ENCODE results near the gene CCDC185. TPM values are rescaled to one million over a fixed set of nuclear protein-coding genes. Genes with fewer than 3 reads are reported as not detected.
"Not testable (repeated sequence)": the region's sequence is repeated elsewhere in the genome, so short reads cannot be mapped to it uniquely, and the experiment has no call there.

Gene CCDC185
- total and polyA plus RNA-seq, 2 experiments from 2014 or later, result 0.56 TPM; not detected in 1

DNA sequence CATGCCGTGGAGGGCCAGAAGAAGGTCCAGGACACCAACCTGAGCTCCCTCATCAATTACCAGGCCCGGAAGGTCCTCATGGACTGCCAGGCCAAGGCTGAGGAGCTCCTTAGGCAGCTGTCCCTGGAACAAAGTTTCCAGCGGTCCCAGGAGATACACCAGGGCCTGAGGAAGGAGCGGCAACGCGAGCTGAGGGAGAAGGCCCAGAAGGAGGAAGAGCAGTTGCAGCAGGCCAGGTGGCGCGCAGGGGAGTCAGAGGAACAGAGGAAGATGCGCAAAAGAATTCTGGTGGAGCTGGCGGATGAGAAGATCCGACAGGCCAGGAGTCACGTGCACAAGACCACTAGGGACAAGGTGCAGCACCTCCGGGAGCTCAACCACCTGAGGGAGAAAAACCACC, 1.5 kb downstream of the CCDC185 start (continued):
- TF ChIP-seq ZNF114 (CRISPR knock-in tag; IDR thresholded peaks at IDR 0.05) (no peak), ETS1 (IDR thresholded peaks at IDR 0.05) (no peak)

GRCh38 chr1:223399393-223399792, 6.2 kb downstream of the CCDC185 start:
- not testable (repeated sequence) for H3K79me2 ChIP-seq (replicated peaks; ENCODE audit: insufficient read depth); H3K27ac Mint-ChIP-seq; H3K27me3 ChIP-seq (ENCODE audit: insufficient read depth); H3K36me3 ChIP-seq (ENCODE audit: insufficient read depth); H4K20me1 ChIP-seq (replicated peaks; ENCODE audit: insufficient read depth); H3K4me2 ChIP-seq; ATAC-seq; H3F3A ChIP-seq (replicated peaks; ENCODE audit: low read depth); H3K9me2 ChIP-seq (ENCODE audit: insufficient read depth); H2AFZ ChIP-seq; H3K4me1 Mint-ChIP-seq; H3K4me3 ChIP-seq; DNase-seq (ENCODE audit: low spot score); H3K4me1 ChIP-seq (ENCODE audit: insufficient read depth); H3K4me3 Mint-ChIP-seq; H3K27ac ChIP-seq (ENCODE audit: low read depth); H3K27me3 Mint-ChIP-seq (ENCODE audit: insufficient read depth, low read depth, poor library complexity)
- Mint-ChIP-seq H3K9me3 (peaks cover 12% of the 10 kb centered on the region), H3K36me3 (ENCODE audit: low read depth) (peaks cover 13% of the 10 kb centered on the region; the same call in 2 of the 3 replicates)

DNA sequence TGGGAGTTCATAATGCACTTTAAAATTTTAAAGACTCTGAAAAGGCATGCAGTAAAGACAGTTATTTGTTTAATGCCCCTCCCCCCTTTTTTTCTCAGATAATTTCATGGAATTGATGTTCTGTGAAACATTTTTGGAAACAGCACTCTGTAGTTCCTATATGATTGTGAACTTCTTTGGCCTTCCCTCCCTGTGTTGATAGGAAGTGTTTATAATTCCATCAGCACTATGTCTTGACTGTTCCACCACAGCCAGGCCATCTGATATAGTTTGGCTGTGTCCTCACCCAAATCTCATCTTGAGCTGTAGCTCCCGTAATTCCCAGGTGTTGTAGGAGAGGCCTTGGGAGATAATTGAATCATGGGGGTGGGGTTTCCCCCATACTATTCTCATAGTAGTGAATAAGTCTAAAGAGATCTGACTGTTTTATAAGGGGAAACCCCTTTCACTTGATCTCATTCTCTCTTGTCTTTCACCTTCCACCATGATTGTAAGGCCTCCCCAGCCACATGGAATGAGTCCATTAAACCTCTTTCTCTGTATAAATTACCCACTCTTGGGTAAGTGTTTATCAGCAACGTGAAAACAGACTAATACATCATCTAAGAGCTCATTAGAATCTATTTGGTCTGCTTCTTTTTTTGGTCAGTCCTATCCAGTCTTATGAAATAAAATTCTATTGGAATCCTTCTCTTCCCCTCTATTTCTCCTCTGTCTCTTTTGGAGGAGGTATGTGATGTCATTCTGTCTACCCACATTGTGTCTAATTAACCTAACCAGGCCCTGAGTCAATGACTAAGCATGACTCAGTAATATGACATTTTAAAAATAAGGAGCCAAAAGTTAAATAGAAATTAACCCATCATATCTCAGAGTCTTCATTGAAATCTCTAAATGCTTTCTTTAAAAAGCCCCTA, 8.9 kb downstream of the CCDC185 start:
- H3K4me2 ChIP-seq, result no peak overlapping the region
- H3K4me3 Mint-ChIP-seq, result no peak overlapping the region
- no peak for TF ChIP-seq ZNF114 (CRISPR knock-in tag; IDR thresholded peaks at IDR 0.05)
- peaks cover 5% of the 10 kb centered on the region for H3K9me2 ChIP-seq (ENCODE audit: insufficient read depth)
- no peaks in the 10 kb centered on the region for H3K4me1 ChIP-seq (ENCODE audit: insufficient read depth)
- no peaks in the 10 kb centered on the region for H3K79me2 ChIP-seq (replicated peaks; ENCODE audit: insufficient read depth)
- H3K27me3 ChIP-seq (ENCODE audit: insufficient read depth), result no peaks in the 10 kb centered on the region
- no peaks in the 10 kb centered on the region for H4K20me1 ChIP-seq (replicated peaks; ENCODE audit: insufficient read depth)
- no peak for DNase-seq (ENCODE audit: low spot score)
- no peak for ATAC-seq
- H3K4me3 ChIP-seq, result no peak overlapping the region
- H2AFZ ChIP-seq, result peak overlapping the region; percentile 29; the same call in 1 of the 2 replicates
- H3K27me3 Mint-ChIP-seq (ENCODE audit: insufficient read depth, low read depth, poor library complexity), result peaks cover 2% of the 10 kb centered on the region
- H3F3A ChIP-seq (replicated peaks; ENCODE audit: low read depth), result no peaks in the 10 kb centered on the region
- no peak overlapping the region for H3K27ac ChIP-seq (ENCODE audit: low read depth)
- H3K4me1 Mint-ChIP-seq, result peaks cover 5% of the 10 kb centered on the region; the same call in 1 of the 3 replicates
- no peaks in the 10 kb centered on the region for H3K36me3 ChIP-seq (ENCODE audit: insufficient read depth)
- H3K36me3 Mint-ChIP-seq (ENCODE audit: low read depth), result peaks cover 5% of the 10 kb centered on the region; the same call in 2 of the 3 replicates
- H3K27ac Mint-ChIP-seq, result no peak overlapping the region
- H3K9me3 Mint-ChIP-seq, result peaks cover 3% of the 10 kb centered on the region; the same call in 2 of the 3 replicates

DNA sequence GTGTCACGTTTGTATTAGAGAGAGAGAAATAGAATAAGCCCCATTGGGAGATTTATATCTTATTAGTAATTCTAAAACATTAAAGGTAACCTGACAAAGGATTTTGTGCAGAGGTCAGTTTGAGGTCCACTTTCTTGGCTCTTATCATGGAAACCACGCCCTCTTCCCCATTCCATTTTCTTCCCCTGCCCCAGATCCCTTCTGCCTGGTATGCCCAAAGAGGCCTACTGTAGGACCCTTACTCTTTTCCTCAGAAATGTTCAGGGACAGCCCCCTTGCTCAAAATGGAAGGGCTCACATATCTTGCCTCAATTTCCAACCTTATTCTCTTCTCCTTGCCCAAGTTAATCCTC, 9.6 kb downstream of the CCDC185 start:
- no peak overlapping the region for H3K4me2 ChIP-seq
- H2AFZ ChIP-seq, result no peak overlapping the region
- H3K4me3 Mint-ChIP-seq, result no peak overlapping the region
- H3K4me3 ChIP-seq, result no peak overlapping the region
- no peak overlapping the region for H3K27ac ChIP-seq (ENCODE audit: low read depth)
- DNase-seq (ENCODE audit: low spot score) (no peak), ATAC-seq (no peak)
- peaks cover 3% of the 10 kb centered on the region; the same call in 2 of the 3 replicates for H3K9me3 Mint-ChIP-seq
- no peaks in the 10 kb centered on the region for H3K27me3 ChIP-seq (ENCODE audit: insufficient read depth)
- no peaks in the 10 kb centered on the region for H3K36me3 ChIP-seq (ENCODE audit: insufficient read depth)
- H3F3A ChIP-seq (replicated peaks; ENCODE audit: low read depth), result no peaks in the 10 kb centered on the region
- H3K4me1 ChIP-seq (ENCODE audit: insufficient read depth), result no peaks in the 10 kb centered on the region
- peaks cover 5% of the 10 kb centered on the region; the same call in 1 of the 3 replicates for H3K4me1 Mint-ChIP-seq
- no peak overlapping the region for H3K27ac Mint-ChIP-seq
- H3K27me3 Mint-ChIP-seq (ENCODE audit: insufficient read depth, low read depth, poor library complexity), result peaks cover 2% of the 10 kb centered on the region
- H4K20me1 ChIP-seq (replicated peaks; ENCODE audit: insufficient read depth), result no peaks in the 10 kb centered on the region
- peaks cover 5% of the 10 kb centered on the region; the same call in 2 of the 3 replicates for H3K36me3 Mint-ChIP-seq (ENCODE audit: low read depth)
- peaks cover 5% of the 10 kb centered on the region for H3K9me2 ChIP-seq (ENCODE audit: insufficient read depth)
- no peaks in the 10 kb centered on the region for H3K79me2 ChIP-seq (replicated peaks; ENCODE audit: insufficient read depth)
- TF ChIP-seq, protein P1, sequence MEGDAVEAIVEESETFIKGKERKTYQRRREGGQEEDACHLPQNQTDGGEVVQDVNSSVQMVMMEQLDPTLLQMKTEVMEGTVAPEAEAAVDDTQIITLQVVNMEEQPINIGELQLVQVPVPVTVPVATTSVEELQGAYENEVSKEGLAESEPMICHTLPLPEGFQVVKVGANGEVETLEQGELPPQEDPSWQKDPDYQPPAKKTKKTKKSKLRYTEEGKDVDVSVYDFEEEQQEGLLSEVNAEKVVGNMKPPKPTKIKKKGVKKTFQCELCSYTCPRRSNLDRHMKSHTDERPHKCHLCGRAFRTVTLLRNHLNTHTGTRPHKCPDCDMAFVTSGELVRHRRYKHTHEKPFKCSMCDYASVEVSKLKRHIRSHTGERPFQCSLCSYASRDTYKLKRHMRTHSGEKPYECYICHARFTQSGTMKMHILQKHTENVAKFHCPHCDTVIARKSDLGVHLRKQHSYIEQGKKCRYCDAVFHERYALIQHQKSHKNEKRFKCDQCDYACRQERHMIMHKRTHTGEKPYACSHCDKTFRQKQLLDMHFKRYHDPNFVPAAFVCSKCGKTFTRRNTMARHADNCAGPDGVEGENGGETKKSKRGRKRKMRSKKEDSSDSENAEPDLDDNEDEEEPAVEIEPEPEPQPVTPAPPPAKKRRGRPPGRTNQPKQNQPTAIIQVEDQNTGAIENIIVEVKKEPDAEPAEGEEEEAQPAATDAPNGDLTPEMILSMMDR (conservative IDR thresholded peaks at IDR 0.05; ENCODE audit: low read depth in 2 of 2), result no peak
- TF ChIP-seq ZNF331 (CRISPR knock-in tag; IDR thresholded peaks at IDR 0.05; ENCODE audit: low read depth), result no peak
- TF ChIP-seq, protein P2, sequence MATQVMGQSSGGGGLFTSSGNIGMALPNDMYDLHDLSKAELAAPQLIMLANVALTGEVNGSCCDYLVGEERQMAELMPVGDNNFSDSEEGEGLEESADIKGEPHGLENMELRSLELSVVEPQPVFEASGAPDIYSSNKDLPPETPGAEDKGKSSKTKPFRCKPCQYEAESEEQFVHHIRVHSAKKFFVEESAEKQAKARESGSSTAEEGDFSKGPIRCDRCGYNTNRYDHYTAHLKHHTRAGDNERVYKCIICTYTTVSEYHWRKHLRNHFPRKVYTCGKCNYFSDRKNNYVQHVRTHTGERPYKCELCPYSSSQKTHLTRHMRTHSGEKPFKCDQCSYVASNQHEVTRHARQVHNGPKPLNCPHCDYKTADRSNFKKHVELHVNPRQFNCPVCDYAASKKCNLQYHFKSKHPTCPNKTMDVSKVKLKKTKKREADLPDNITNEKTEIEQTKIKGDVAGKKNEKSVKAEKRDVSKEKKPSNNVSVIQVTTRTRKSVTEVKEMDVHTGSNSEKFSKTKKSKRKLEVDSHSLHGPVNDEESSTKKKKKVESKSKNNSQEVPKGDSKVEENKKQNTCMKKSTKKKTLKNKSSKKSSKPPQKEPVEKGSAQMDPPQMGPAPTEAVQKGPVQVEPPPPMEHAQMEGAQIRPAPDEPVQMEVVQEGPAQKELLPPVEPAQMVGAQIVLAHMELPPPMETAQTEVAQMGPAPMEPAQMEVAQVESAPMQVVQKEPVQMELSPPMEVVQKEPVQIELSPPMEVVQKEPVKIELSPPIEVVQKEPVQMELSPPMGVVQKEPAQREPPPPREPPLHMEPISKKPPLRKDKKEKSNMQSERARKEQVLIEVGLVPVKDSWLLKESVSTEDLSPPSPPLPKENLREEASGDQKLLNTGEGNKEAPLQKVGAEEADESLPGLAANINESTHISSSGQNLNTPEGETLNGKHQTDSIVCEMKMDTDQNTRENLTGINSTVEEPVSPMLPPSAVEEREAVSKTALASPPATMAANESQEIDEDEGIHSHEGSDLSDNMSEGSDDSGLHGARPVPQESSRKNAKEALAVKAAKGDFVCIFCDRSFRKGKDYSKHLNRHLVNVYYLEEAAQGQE (IDR thresholded peaks at IDR 0.05; ENCODE audit: unreplicated experiment), result no peak
- no peak for TF ChIP-seq EZH2phosphoT487 (IDR thresholded peaks at IDR 0.05; ENCODE audit: unreplicated experiment)
- no peak for TF ChIP-seq POLR2AphosphoS5 (IDR thresholded peaks at IDR 0.05; ENCODE audit: low read depth)

Data from GM23338 (cell line).